NCI-H1436 (cell line): ENCODE results near the gene FIGNL1.
A peak's percentile ranks its signal among the peaks of the same experiment; 100 is the strongest.
"Not testable (repeated sequence)": the region's sequence is repeated elsewhere in the genome, so short reads cannot be mapped to it uniquely, and the experiment has no call there.

Experiments
- DNase-seq: peaks from one replicate; lab custom pipeline; 2025; lab: John Stamatoyannopoulos, UW

The FIGNL1 gene

DNA sequence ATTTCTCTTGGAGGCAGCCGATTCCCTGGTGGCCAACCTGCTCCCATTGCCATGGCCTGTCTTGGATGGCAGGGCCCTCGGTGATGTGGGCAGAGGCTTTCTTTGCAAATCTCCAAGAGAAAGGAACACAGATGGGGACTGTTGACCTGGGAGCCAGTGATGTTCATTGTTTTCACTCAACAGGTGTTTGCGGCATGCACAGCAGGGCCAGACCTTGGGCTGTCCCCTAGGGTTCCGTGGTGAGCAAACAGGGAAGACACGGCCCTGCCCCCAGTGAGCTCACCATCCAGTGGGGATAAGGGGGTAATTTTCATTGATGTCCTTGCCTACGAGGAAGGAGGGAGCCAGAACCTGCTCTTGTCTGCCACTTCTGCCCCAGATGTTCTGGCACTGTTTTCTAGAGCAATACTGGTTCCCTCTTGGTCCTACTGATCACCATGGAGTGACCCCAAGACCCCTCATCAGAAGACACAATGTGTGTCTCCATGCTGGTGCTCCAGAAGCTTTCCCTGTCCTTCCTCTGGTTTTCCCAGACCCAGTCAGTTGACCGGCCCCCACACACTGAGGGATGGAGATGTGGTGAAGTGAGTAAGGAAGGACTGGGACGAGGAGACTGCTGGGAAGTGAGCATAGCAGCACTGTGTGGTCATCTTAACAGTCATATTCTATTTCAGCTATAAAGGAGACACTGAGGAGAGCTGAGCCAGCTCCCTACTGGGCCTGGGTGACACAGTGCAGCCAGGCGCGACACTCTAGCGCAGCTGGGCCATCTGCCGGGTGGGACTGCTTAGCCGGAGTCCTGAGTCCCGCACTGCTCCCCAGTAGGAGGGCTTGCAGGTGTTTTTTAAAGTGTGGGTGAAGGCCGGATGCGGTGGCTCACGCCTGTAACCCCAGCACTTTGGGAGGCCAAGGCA is 20.4 kb upstream of the FIGNL1 start:
- no peak for DNase-seq

- no peak for DNase-seq
These were observed 19.0 kb upstream of the FIGNL1 start for GRCh38 chr7:50469181-50469580.

DNA sequence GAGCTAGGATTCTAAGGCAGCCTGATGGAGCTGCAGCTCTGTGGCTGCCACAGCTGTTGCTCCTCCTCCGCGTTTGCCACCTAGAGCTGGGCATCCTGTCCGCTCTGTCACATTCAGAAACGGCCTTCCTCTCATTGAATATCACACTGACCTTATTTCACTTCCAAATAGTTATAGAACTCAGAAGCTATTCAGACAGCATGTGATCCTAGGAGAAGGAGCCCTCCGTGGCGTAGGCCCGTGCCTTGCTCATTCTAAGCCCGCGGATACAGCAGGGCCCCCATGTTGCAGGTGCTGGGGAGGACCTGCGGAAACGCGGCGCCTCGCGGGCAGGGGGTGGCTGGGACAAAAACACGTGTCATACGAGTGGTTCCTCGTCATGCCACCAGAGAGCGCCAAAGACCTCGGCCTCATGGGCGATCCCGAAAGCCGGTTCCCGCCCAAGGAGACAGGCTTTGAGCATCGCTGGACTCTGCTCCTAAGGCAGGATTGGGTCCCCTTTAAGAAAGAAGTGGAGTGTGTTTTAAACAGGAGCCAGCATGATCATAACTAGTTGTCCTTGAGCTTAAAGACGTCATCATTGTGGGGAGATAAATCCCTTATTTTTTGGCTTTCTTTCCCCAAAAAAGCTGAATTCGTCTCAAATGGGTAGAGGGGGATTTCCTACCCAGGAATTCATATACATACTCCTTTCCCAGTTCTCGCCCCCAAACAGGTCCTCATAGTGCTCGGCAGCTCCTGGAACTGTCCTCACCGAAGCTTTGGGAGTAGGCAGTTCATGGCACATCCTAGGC is 17.9 kb upstream of the FIGNL1 start:
- peak; percentile 54 for DNase-seq

DNA sequence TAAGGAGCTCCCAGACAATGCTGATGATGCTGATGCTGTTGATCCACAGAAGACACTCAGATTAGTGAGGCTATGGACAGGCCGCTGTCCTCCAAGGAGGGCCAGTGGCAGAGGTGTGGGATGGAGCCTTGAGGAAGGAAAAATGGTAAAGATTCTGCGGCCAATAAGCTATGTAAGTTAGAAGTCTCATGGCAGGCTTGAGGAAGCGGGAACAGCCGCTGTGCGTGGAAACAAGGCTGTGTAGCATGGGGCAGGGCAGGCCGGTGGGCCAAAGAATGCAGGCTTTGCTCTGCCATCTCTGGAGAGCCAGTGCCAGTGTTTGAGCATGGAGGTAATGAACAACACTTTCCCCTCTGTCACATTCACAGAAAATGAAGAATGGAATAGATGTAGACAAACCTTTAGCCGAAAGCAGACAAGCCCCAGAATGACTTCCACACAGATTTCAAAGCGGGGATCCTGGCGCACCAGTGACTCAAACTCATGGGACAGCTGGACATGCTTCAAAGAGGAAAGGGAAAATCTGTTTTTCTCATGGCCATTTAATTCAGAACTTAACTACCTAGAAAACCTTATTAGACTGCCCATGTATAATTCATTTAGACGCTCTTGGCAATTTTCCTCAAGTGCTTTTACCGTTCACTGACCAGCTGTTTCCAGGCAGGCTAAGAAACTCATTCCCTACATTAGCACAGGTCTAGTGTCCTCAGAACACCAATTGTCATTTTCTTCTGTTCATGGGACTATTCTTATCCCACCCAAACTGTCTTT is 16.9 kb upstream of the FIGNL1 start:
- DNase-seq, result no peak

- no peak for DNase-seq
These were observed 12.9 kb upstream of the FIGNL1 start for GRCh38 chr7:50463035-50463434.

DNA sequence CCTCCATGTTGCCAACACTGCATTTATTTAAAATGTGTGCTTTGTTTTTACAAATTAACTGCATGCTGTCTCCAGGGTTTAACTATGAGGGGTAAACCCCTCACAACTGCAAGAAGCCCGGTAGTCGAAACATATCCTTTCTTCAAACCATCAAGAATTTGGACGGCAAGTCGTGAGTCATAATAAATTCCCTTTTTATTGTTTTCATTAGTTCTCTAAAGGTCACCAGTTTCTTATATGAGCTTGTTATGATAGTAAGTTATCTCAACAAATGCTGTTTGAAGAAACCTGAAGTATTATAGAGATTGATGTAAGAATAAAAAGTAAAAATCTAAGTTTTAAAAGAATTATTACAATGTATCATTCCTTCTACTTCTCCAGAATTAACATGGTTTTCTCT is 12.2 kb upstream of the FIGNL1 start:
- DNase-seq, result no peak

DNA sequence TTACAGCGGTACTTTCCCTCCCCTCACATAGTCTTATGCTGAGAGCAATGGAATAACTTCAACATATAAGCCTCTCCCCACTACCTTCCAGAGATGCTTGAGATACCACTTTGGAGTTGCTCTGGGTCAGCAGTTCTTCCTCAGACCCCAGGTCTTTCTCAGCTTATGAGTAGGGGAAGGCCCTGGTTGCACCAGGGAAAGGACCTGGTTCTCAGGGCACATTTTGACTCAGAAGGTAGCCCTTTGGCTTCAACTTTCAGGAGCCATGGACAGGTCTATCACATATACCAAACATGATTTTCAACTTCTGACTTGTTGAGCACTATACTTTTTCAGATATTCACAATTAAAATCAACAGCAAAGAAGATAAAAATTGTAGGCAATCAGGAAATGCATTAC is 11.5 kb upstream of the FIGNL1 start:
- no peak for DNase-seq

GRCh38 chr7:50459183-50459582 is 9.0 kb upstream of the FIGNL1 start:
- not testable (repeated sequence) for DNase-seq

- DNase-seq, result not testable (repeated sequence)
These were observed 8.5 kb upstream of the FIGNL1 start for GRCh38 chr7:50458651-50459050.

DNA sequence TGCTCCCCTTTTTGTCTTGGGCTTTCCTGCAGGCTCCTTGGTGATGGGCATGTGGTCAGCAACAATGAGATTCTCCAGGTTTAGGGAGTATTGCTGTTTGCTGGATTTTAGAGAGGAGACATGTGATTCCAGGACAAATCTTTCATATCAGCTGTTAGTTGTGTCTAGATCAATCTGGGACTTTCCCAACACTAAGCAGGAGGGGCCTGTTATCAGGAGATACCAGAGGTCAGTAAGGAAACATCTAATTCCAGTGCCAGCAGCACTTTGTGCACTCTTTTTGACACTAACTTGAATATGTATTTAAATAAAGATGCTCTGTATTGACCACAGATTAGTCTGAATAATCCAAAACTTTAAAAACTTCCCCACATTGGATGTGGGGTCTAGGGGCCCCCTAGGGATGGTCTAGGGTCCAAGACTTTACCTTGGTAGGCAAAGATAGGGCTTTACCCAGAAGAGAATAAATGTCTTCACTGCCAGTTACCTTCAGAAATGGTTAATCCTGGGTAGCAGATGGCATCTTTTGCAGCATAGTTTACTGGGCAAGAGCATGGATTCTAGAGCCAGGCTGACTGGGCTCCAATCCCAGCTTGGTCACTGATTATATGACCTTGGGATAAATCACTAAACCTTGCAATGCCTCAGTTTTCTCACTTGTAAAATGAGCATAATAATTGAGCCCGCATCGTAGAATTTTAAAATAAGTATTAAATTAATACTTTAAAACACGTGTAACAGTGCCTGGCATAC is 6.4 kb upstream of the FIGNL1 start:
- DNase-seq, result no peak

- no peak for DNase-seq
These were observed 5.5 kb upstream of the FIGNL1 start for GRCh38 chr7:50455658-50456057.

GRCh38 chr7:50454968-50455367 is 4.8 kb upstream of the FIGNL1 start:
- DNase-seq, result no peak

DNA sequence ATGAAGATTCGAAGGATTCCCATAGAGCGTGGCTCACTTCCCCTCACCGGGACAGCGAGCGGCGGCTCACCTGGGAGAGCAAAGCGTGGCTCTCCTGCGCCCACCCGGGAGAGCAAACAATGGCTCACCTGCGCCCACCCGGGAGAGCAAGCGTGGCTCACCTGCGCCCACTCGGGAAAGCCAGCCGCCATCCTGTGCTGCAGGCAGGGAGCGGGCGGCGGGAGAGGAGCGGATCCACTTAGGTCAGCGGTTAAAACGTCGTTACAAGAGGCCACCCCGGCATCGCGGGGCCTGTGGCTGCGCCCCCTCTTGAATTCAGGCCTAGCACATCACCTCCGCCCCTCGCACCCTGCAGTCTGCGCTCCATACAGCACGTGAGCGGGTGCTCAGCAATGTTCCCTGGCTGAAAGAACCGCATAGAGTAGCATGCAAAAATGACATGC is 461 bp upstream of the FIGNL1 start:
- DNase-seq, result no peak

GRCh38 chr7:50449501-50449880 is 659 bp downstream of the FIGNL1 start:
- DNase-seq, result no peak

DNA sequence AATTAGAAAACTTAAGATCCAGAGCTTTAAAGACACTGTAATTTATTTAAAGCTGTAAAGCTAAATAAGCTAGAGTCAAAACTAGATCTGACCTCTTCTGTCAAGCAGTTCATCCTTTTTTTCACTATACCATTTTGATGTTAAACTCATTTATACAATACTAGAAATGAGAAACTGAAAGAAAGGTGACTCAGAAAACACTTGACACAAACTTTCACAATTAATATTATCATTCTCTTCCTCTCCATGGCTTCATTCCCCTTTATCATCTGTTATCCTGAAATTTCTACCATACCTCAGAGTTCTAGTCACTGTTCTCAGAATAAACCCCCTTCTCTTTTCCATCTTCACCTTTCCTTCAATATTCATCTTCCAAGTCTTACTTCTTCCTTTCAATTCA is 1.3 kb downstream of the FIGNL1 start:
- DNase-seq, result no peak

DNA sequence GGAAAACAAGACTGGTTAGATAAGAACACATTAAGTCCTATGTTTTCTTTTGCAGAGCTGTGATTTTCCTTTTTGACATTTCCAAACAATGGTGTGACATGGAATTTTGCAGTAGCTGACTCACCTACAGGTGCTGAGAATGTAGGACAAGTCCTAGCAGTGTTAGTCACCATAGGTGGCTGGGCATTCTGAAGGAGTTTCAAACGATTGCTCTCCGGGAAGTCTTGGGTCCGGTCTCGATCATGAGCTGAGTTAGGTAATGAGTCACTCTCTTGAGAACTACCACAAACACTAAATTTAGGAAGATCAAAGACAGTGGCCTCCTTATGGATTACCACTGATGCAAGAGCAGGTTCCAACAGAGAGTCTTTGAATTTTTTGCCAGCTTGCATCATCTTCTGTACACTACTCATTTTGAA is 3.6 kb downstream of the FIGNL1 start:
- no peak for DNase-seq

GRCh38 chr7:50436133-50436806 is 13.9 kb downstream of the FIGNL1 start:
- no peak for DNase-seq

- DNase-seq, result no peak
These were observed 18.3 kb downstream of the FIGNL1 start for GRCh38 chr7:50431722-50432305.

DNA sequence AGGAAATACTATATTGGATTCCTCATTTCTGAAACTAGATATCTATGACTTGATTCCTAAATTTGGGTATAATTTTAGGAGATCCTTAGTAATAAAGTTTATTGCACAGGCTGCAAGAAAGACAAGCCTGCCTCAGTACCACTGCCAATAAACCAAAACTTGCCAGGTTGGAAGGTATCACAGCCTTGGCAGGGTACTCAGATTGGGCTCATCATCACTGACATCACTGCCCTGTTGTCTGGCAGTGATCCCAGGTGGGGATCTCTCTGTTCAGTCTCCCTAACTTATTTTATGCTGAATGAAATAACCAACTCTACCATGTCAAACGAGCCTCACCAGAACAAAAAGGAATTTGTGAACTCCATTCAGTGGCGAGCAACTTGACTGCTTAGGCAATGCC is 18.8 kb downstream of the FIGNL1 start:
- DNase-seq, result no peak

GRCh38 chr7:50428911-50429310 is 21.2 kb downstream of the FIGNL1 start:
- DNase-seq, result no peak

GRCh38 chr7:50427518-50427917 is 22.6 kb downstream of the FIGNL1 start:
- no peak for DNase-seq
